ENCODE results near the gene CAPN11.
"Not testable (repeated sequence)": the region's sequence is repeated elsewhere in the genome, so short reads cannot be mapped to it uniquely, and the experiment has no call there.

CAPN11 gene

DNA sequence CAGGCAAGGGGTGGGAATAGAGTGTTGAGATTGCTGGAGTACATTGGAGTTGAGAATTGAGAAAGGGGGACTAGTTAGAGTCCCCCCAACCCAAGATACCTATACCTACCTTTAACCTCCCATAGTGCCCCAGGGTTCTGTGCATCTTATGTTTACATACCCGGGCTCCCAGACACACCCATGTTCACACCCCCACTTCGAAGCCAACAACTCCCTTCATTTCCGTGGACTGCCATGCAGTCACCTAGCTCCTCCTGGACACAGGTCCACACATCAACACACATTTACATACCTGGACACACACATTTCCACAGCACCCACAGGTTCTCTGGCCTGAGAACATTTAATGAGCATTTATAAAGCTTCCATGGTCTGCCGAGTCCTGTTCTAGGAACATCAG, 26.1 kb upstream of the CAPN11 start:
- no peak for DNase-seq

GRCh38 chr6:44133003-44133931, 25.4 kb upstream of the CAPN11 start:
- no peak for DNase-seq

- DNase-seq: no peak
Measured at GRCh38 chr6:44133981-44134711, 24.5 kb upstream of the CAPN11 start.

GRCh38 chr6:44135173-44135758, 23.4 kb upstream of the CAPN11 start:
- no peak for DNase-seq

- DNase-seq: no peak
Measured at GRCh38 chr6:44135875-44136274, 22.7 kb upstream of the CAPN11 start.

DNA sequence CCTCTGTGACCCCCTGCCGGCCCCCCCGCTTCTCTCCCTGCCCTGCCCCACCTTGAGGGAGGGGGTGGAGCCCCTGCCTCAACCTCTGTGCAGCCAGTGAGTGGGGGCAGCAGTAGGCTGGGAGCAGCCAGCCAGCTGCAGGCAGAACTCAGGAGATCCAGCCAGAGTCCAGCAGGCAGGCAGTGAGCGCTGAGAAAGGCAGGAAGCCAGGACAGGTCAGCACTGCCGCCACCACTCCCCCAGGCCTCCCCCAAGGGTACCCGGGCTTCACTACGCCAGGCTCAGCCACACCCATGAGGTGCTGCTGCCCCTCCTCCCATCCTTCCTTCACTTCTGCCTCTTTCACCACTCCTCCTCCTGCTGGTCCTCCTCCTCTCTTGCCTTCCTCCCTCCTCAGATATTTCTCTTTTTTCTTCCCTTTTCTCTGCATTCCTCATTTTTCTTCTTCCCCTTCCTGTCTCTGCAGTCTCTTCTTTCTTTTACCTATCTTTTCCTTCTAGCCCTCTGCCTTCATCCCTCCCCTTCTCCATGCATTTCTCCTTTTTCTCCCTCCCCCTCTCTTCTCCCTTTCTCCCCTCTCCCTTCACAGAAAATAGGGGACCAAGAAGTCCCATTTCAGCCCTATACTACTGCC, 19.8 kb upstream of the CAPN11 start:
- no peak for DNase-seq

DNA sequence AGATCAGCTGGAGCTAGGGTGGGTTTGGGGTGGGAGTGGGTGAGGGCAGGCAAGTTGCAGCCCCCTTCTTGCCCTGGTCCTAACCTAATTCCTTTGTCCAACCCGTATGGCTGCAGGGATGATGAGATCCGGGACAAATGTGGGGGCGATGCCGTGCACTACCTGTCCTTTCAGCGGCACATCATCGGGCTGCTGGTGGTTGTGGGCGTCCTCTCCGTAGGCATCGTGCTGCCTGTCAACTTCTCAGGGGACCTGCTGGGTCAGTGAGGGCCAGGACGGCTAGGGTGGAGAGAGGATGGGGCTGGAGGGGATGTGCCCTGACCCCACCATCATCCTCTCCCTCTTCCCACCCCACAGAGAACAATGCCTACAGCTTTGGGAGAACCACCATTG, 19.3 kb upstream of the CAPN11 start:
- DNase-seq: no peak

DNA sequence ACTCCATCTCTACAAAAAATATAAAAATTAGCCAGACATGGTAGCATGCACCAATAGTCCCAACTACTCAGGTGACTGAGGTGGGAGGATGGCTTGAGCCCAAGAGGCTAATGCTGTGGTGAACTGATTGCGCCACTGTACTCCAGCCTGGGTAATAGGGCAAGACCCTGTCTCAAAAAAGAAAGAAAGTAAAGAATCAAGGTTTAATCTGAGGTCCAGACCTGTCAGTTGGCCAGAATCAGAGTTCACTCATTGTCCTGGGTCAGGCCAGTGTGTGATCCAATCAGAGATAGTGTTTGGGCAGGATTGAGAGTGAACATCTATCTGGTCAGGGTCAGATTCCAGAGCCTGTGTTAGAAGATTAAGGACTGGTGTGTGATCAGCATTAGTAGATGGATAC, 15.8 kb upstream of the CAPN11 start:
- no peak for DNase-seq

DNA sequence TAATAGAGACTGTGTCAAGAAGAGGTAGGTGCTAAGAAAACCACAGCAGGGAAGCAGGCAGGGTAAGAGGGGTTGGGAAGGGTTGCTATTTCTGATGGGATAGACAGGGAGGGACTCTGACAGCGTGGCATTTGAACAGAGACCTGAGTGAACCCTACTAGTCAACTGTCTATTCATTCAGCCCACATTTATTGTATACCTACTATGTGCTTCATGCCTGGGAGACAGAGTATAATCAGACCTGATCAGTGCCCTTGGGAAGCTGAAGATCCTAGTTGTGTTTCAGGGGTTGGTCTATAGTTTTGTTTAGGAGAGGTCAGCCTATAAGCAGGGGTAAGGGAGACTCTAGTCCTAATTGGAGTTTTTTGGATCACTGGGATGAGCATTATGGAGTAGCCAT, 14.9 kb upstream of the CAPN11 start:
- DNase-seq: no peak

GRCh38 chr6:44144536-44144935, 14.1 kb upstream of the CAPN11 start:
- not testable (repeated sequence) for DNase-seq

- no peak for DNase-seq
Measured at GRCh38 chr6:44145839-44146238, 12.8 kb upstream of the CAPN11 start.

DNA sequence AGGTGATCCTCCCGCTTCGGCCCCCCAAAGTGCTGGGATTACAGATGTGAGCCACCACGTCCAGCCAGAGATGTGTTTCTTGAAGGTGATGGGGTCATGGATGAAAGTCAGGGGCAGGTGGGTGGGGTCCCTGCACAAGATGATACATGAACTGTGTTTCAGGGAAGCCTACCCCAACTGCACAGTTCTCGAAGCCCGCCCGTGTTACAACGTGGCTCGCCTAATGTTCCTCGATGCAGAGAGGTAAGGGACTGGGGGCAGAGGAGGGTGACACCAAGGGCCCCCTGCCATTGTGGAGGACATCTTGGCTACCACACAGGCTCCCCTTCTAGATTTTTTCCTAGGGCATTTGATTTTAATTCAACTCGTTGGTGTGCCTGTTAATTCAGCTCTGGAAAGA, 11.9 kb upstream of the CAPN11 start:
- DNase-seq: no peak

DNA sequence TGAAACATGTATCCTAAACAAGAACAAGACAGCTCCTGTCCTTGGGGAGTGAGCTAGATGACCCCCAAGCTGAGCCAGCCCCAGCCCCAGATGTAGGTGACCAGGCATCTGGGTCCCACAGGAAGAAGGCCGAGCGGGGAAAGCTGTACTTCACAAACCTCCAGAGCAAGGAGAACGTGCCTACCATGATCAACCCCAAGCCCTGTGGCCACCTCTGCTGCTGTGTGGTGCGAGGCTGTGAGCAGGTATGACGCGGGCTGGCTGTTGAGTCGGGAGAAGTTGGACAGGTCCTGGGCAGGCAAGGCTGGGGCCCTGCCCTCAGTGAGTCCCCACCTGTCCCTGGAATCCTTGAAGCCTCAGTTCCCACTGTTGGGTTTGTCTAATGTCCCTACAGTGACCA, 11.4 kb upstream of the CAPN11 start:
- DNase-seq: no peak

GRCh38 chr6:44148306-44148705, 10.3 kb upstream of the CAPN11 start:
- DNase-seq: no peak

GRCh38 chr6:44149369-44150012, 9.1 kb upstream of the CAPN11 start:
- no peak for DNase-seq

DNA sequence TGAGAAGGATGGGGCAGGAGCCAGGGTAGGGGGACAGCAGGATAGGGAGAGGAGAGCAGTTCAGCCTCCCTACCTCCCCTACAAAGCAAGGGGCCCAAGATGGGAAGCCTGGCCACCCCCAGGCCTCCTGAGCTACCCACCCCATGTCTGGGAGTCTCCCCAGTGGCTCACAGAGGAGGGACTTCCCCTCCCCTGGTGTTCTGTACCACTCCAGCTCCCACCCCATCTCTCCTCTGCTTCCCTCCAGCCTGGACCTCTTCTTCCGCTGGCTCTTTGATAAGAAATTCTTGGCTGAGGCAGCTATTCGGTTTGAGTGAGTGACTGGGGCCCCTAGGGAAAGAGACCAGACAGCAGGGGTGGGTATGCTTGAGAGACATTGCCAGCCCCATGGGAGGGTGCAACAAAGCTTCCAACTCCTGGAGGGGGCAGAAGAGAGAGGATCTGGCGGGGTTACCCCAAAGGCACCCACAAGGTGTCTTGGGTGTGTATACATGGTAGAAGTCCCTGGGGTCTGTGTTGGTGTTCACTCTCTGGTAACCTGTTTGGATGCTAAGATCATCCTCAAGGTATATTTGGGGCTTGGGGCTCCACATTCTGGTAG, 8.2 kb upstream of the CAPN11 start:
- no peak for DNase-seq

DNA sequence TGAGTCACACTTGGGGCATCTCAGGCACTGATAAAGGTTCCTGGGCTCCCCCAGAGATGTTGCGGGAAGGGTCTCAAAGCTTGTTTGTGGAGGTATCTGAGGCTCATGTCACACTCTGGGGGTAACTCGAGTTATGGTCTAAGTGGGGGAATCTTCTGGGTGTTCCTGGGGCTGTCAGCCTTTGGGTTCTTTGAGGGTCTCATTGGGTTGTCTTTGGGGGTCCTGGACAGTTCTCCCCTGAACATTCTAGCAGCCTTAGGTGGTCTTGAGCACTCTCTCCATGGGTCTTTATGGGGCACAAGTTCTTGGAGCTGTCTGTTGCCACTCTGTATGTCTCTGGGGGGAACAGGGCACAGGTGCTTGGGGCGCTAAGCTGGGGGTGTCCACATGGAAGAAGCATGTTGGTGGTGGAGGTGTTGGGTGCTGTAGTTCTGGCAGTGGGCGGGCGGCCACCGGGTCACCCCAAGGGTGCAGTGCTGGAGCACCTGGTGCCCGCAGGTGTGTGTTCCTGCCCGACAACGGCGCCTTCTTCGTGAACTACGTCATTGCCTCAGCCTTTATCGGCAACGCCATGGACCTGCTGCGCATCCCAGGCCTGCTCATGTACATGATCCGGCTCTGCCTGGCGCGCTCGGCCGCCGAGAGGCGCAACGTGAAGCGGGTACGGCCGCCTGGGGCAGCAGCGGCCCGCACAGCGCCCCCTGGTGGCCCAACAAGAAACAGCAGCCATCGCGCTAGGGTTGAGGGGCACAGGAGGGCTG, 7.1 kb upstream of the CAPN11 start:
- peak; percentile 52 to 77 (median 71) for DNase-seq

- no peak for DNase-seq
Measured at GRCh38 chr6:44152109-44152461, 6.5 kb upstream of the CAPN11 start.

DNA sequence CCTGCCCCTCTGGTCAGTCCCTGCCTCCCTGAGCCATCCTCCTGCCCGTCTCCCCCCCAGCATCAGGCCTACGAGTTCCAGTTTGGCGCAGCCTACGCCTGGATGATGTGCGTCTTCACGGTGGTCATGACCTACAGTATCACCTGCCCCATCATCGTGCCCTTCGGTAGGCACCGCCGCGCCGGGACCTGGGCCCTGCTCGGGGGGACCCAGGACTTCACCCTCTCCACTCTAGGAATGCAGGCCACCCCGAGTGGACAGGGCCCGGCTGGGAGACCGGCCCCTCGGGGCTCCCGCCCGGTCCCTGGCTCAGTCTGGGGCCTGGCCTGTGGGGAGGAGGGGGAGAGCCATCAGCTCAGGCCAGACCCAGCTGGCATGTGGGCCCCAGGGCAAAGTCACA, 6.1 kb upstream of the CAPN11 start:
- DNase-seq: no peak

GRCh38 chr6:44154067-44154466, 4.6 kb upstream of the CAPN11 start:
- no peak for DNase-seq

DNA sequence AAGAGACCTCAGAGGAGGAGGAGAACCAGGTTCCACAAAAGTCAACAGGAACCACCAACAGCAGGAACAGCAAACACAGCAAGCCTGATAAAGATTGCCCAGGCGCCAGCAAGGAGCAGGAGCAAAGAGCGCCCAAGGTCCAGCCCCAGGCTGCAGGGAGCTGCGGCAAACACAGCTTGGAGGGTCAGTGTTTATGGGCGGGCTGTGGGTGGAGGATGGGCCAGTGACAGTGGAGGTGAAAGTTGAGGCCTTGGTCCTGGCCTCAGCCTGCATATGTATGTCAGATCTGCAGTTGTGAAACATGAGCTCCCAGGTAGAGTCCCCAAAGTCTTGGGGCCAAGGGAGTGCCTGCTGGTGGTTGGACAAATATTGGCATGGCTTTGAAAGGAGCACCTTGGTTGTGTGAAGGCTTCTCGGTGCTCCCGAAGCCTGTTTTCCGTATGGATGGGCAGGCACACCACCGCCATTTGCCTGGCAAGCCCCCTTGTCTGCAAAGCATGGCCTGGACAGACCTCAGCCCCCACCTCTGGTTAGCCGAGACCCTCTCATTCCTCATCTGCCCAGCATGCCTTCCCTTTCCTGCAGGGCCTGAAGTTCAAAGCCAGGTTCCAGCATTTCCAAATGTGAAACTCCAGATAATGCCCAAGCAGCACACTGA, 2.0 kb upstream of the CAPN11 start:
- DNase-seq: no peak
